AG10803 (cell line): ENCODE measurements around the gene ROR1.
A peak's percentile ranks its signal among the peaks of the same experiment; 100 is the strongest.

Experiments
- DNase-seq: peaks from one replicate; pipeline ENCODE4 v3.0.0; 2010; ENCODE audit warnings: low read depth
- H3K4me3 ChIP-seq: 2 replicates; pipeline ENCODE4 v1.5.1; 2011; ENCODE audit warnings: mild to moderate bottlenecking, low read length, control low read depth
- TF ChIP-seq, protein P1 (sequence below): conservative IDR thresholded peaks from 2 replicates; pipeline ENCODE4 v1.5.1; 2011; ENCODE audit warnings: mild to moderate bottlenecking, low read length, control low read depth, inconsistent platforms

ROR1 gene

DNA sequence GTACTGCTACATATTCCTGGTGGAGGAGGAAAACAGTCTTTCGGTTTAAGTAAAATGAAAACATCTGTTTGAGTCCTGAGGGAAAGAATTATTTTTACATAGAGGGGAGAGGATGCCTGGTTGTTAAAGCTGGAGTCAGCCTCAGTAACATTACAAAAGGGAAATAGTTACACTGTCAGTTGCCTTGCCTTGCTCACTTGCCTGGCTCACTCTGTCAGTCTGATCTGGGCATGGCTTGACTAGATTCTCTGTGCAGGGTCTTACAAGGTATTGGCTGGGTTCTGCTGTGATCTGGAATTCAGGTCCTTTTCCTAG, 421.2 kb downstream of the ROR1 start:
- H3K4me3 ChIP-seq, result no peak overlapping the region; the same call in 1 of the 2 replicates
- TF ChIP-seq, protein P1, sequence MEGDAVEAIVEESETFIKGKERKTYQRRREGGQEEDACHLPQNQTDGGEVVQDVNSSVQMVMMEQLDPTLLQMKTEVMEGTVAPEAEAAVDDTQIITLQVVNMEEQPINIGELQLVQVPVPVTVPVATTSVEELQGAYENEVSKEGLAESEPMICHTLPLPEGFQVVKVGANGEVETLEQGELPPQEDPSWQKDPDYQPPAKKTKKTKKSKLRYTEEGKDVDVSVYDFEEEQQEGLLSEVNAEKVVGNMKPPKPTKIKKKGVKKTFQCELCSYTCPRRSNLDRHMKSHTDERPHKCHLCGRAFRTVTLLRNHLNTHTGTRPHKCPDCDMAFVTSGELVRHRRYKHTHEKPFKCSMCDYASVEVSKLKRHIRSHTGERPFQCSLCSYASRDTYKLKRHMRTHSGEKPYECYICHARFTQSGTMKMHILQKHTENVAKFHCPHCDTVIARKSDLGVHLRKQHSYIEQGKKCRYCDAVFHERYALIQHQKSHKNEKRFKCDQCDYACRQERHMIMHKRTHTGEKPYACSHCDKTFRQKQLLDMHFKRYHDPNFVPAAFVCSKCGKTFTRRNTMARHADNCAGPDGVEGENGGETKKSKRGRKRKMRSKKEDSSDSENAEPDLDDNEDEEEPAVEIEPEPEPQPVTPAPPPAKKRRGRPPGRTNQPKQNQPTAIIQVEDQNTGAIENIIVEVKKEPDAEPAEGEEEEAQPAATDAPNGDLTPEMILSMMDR, result no peak

DNA sequence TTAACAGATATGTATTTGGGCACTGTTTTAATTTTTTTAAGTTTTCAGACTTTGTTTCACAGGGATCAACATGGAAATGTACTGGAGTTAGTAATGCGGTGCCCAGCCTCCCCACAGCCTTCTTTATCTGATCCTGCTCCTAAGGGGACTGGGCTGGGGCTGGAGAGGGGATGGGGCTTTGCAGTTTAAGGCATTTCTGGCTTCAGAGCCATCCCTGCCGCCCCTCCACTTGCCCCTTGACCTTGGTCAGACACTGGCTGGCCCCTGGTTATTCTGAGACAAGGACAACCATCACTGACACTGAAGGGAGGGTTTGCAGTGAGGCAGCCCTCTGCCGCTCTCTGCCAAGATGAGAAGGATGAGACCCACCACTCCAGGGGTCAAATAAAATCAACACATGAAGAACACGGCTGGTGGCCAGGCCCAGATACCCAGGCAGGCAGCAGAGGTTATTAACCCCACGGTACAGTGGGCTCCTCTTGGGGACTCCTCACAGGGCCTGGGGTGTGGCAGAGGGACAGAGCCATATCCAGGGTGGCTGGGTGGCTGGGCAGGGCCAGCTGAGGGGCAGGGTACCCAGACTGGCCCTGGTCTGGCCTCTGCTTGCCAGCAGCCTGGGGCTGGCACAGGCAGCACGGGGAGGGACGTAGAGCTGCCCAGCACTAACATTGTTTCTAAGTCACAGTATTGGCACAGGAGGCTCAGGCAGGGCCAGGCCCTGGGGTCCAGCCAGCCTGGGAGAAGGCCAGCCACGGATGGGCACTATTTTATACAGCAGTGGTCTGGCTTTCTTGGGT, 422.5 kb downstream of the ROR1 start:
- TF ChIP-seq, protein P1, result no peak
- H3K4me3 ChIP-seq, result no peak overlapping the region
- DNase-seq, result no peak

More for the DNA sequence above, 421.2 kb downstream of the ROR1 start:
- peak; percentile 58 for DNase-seq

DNA sequence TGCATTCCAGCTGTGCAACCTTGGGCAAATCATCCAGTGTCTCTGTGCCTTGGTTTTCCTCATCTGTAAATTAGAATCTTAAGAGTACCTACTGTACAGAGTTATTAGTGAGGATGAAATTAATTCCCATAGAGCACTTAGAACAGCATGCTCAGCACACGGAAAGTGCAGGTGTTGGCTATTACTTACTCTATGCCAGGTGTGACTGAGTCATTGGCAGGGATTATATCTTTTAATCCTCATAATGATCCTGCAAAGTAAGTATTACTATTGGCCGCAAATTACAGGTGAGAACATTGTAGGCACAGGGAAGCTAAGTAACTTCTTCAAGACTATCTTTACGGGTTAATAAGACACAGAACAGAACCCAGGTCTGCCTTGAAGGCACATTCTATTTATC, 423.3 kb downstream of the ROR1 start:
- no peak overlapping the region for H3K4me3 ChIP-seq
- DNase-seq, result no peak
- TF ChIP-seq, protein P1, result no peak

DNA sequence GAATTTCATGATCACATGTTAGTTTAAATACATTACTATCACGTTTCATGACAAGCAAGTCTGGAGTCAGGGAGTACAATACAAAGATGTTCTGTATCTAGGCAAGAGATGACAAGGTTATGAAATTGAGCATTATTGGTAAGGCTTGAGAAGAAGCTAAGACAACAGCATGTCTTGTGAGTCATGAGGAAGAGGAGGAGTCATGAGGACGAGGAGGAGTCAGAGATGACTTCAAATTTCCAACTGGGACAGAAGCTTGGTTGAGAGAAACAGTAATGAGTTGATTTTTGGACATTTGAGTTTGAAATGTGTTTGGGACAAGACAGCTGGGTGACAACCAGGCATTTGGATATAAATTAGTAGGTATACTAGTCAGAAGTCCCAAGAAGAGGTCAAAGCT, 425.3 kb downstream of the ROR1 start:
- no peak overlapping the region for H3K4me3 ChIP-seq
- TF ChIP-seq, protein P1, result no peak
- DNase-seq, result no peak

- no peak for DNase-seq
- H3K4me3 ChIP-seq, result no peak overlapping the region
- TF ChIP-seq, protein P1, result no peak
Observed at GRCh38 chr1:64200064-64200463, 426.2 kb downstream of the ROR1 start.

DNA sequence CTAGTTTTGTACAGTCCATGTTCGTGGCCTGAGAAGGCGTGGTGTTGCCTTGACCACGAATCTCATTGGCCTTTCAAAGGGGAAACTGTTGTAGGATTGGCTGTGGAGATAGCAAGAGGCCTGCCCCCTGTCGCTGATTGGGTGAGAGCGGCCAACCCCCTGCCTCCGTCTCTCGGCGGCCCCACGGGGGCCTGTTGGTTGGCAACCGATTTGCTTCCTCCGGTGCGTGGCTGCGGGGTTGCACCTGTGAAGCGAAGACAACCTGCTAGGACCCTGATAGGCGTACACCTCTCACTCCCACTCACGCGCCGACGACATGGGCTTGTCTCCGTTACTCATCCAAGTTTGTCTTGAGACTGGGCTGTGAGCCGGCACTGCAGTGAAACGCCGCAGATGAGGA, 429.6 kb downstream of the ROR1 start, which contains the start of gene UBE2U:
Gene UBE2U (plus strand): TSS at position 204 of the 400 bp plus-strand sequence. CDS start 428 bp downstream, outside the sequence.
- H3K4me3 ChIP-seq, result no peak within 1 kb of the TSS
- TF ChIP-seq, protein P1, result no peak
- no peak for DNase-seq

GRCh38 chr1:64209221-64209620, 435.4 kb downstream of the ROR1 start:
- no peak overlapping the region for H3K4me3 ChIP-seq
- TF ChIP-seq, protein P1, result no peak
- DNase-seq, result peak; percentile 4
